ENCODE measurements around the gene DMC1. TPM values are rescaled to one million over a fixed set of nuclear protein-coding genes. Genes with fewer than 3 reads are reported as not detected.

The DMC1 gene
- total and polyA plus RNA-seq, 2 of the 4 experiments (the other 2 are of a cell fraction): 0.18 to 0.38 TPM

- POLR2A ChIA-PET (ENCODE audit: unreplicated experiment): no interaction called here
- Histone ChIP-seq H2BK120ac (ENCODE audit: low read depth, low read length) (no peak overlapping the region), H3K27ac (ENCODE audit: insufficient read depth, low read length) (no peak overlapping the region), H3K9me3 (ENCODE audit: control insufficient read depth, insufficient read depth, low read length) (no peaks in the 10 kb centered on the region), H3K56ac (ENCODE audit: extremely low read depth, insufficient read depth, low read length) (no peak overlapping the region), H3K36me3 (ENCODE audit: control insufficient read depth, insufficient read depth, low read length) (no peaks in the 10 kb centered on the region), H3K9ac (ENCODE audit: low read depth, low read length) (no peak overlapping the region), H2BK5ac (ENCODE audit: low read depth, low read length, poor library complexity, severe bottlenecking) (no peak overlapping the region), H4K5ac (ENCODE audit: low read depth, low read length) (no peak overlapping the region), H4K20me1 (ENCODE audit: insufficient read depth, low read length) (no peaks in the 10 kb centered on the region), H3K23ac (ENCODE audit: low read depth, low read length) (no peak overlapping the region), H2BK20ac (ENCODE audit: low read depth, low read length) (no peak overlapping the region), H2BK15ac (ENCODE audit: low read depth, low read length) (no peak overlapping the region), H2AK9ac (replicated peaks; ENCODE audit: low read depth, low read length, poor library complexity) (no peak overlapping the region), H3K14ac (replicated peaks; ENCODE audit: low read depth, low read length) (no peak overlapping the region), H3K4me3 (ENCODE audit: insufficient read depth, low read depth, low read length) (no peak overlapping the region), H3K18ac (ENCODE audit: low read depth, low read length) (no peak overlapping the region), H3K9me1 (ENCODE audit: insufficient read depth, low read length) (no peaks in the 10 kb centered on the region), H3K4ac (ENCODE audit: low read depth, low read length) (no peak overlapping the region), H3K4me1 (ENCODE audit: control insufficient read depth, insufficient read depth, low read length) (no peaks in the 10 kb centered on the region), H2AK5ac (ENCODE audit: low read depth, low read length) (no peak overlapping the region), H3K4me2 (ENCODE audit: low read depth, low read length) (no peak overlapping the region), H4K91ac (ENCODE audit: insufficient read depth, low read depth, low read length) (no peak overlapping the region), H3K27me3 (ENCODE audit: control insufficient read depth, insufficient read depth, low read length) (peaks cover 10% of the 10 kb centered on the region), H3K79me1 (ENCODE audit: low read depth in 1 of 2, low read length in 2 of 2) (no peaks in the 10 kb centered on the region), H4K8ac (ENCODE audit: low read depth in 2 of 2, low read length in 2 of 2) (no peak overlapping the region), H2AFZ (replicated peaks; ENCODE audit: low read length, poor library complexity) (no peak overlapping the region)
- in situ Hi-C loops (cut with MboI; ENCODE audit: low sequenced_read_pairs) (no loop called here), dilution Hi-C loops (cut with HindIII; ENCODE audit: low sequenced_read_pairs, unreplicated experiment) (no loop called here), intact Hi-C loops (cut with micrococcal nuclease) (no loop called here)
- no peak for ATAC-seq (ENCODE audit: low read depth)
- TF ChIP-seq RFX5 (IDR thresholded peaks at IDR 0.05; ENCODE audit: low read depth, low read length): no peak
- TF ChIP-seq MAFK (IDR thresholded peaks at IDR 0.05; ENCODE audit: low read depth, low read length): no peak
- no peak for TF ChIP-seq CEBPB (IDR thresholded peaks at IDR 0.05; ENCODE audit: low read depth, low read length)
- TF ChIP-seq RAD21 (IDR thresholded peaks at IDR 0.05; ENCODE audit: low read length): no peak
- TF ChIP-seq CHD1 (IDR thresholded peaks at IDR 0.05; ENCODE audit: low read depth, low read length): no peak
- no peak for TF ChIP-seq SMC3 (IDR thresholded peaks at IDR 0.05; ENCODE audit: low read depth, low read length)
- no peak for TF ChIP-seq ELK1 (IDR thresholded peaks at IDR 0.05; ENCODE audit: borderline replicate concordance, low read depth, low read length)
- TF ChIP-seq MAZ (IDR thresholded peaks at IDR 0.05; ENCODE audit: borderline replicate concordance, low read depth, low read length): no peak
- WGBS, 2 experiments (ENCODE audit: extremely low coverage in 2 of 2, insufficient read length in 1 of 2): 90% methylated on average over 2 of the region's 3 CpGs; no CpG with 5 or more reads in 1 of the 2 experiments
- no TSS peak for BruUV-seq (replicated peaks)
- DNase-seq: no peak
- CTCF ChIA-PET: no interaction called here
These were observed 47.0 kb downstream of the DMC1 start for GRCh38 chr22:38523029-38523428.
